Common myeloid progenitor, CD34-positive (primary cell): ENCODE results near the gene AP1S3.

Source experiments
- CTCF ChIA-PET: fragments of 350-600 bp; sonication (Branson Sonifier 250); formaldehyde crosslinking; loops from one replicate; lab custom pipeline; 2021; ENCODE audit warnings: antibody characterized with exemption; lab: Charles Lee
- POLR2A ChIA-PET: fragments of 350-600 bp; sonication (Branson Sonifier 250); formaldehyde crosslinking; loops from one replicate; lab custom pipeline; 2021; ENCODE audit warnings: antibody characterized with exemption; lab: Charles Lee
- DNase-seq, 3 donors: peaks; one replicate each; pipeline versions ENCODE4 v3.0.0 to v3.0.0-alpha.2; 2013
- H3K27ac ChIP-seq, 2 experiments: 1 replicate in 1 of 2; 2 replicates in 1 of 2; pipeline ENCODE4 v1.7.0; 2013; ENCODE audit warnings: inconsistent platforms in 2 of 2, low read length in 2 of 2, mild to moderate bottlenecking in 2 of 2, low read depth in 1 of 2, moderate library complexity in 1 of 2; ENCODE audit not compliant: severe bottlenecking in 2 of 2, insufficient read depth in 1 of 2, poor library complexity in 1 of 2
- H3K27me3 ChIP-seq, 5 experiments: replicated peaks in 2 of 5; 1 replicate in 3 of 5; 2 replicates in 2 of 5; pipeline versions ENCODE4 v1.6.1 to v1.7.0; 2013; ENCODE audit warnings: low read length in 4 of 5, mild to moderate bottlenecking in 2 of 5, moderate library complexity in 2 of 5, inconsistent platforms in 1 of 5; ENCODE audit not compliant: insufficient read depth in 5 of 5, control insufficient read depth in 4 of 5
- H3K36me3 ChIP-seq, 4 experiments: 1 replicate in 2 of 4; 2 replicates in 2 of 4; pipeline versions ENCODE4 v1.6.1 to v1.7.0; 2013; ENCODE audit warnings: low read length in 3 of 4, control low read depth in 1 of 4, mild to moderate bottlenecking in 1 of 4; ENCODE audit not compliant: control insufficient read depth in 4 of 4, insufficient read depth in 4 of 4
- H3K4me1 ChIP-seq, 4 experiments: 1 replicate in 3 of 4; 2 replicates in 1 of 4; pipeline versions ENCODE4 v1.6.1 to v1.7.1; 2013; ENCODE audit warnings: low read length in 3 of 4, mild to moderate bottlenecking in 3 of 4, control low read depth in 1 of 4, inconsistent platforms in 1 of 4, moderate library complexity in 1 of 4; ENCODE audit not compliant: control insufficient read depth in 4 of 4, insufficient read depth in 4 of 4; ENCODE audit errors: control extremely low read depth in 1 of 4
- H3K4me3 ChIP-seq, 7 experiments: 1 replicate in 4 of 7; 2 replicates in 3 of 7; pipeline versions ENCODE4 v1.5.1 to v1.7.0; 2013; ENCODE audit warnings: mild to moderate bottlenecking in 7 of 7, low read length in 6 of 7, moderate library complexity in 6 of 7, inconsistent platforms in 2 of 7, low read depth in 2 of 7, control low read depth in 1 of 7; ENCODE audit not compliant: insufficient read depth in 4 of 7, control insufficient read depth in 1 of 7; ENCODE audit errors: extremely low read depth in 1 of 7
- H3K9me3 ChIP-seq, 5 experiments: 1 replicate in 4 of 5; 2 replicates in 1 of 5; pipeline versions ENCODE4 v1.6.1 to v1.7.1; 2013; ENCODE audit warnings: low read length in 4 of 5, mild to moderate bottlenecking in 2 of 5, inconsistent platforms in 1 of 5, low read depth in 1 of 5, moderate library complexity in 1 of 5; ENCODE audit not compliant: control insufficient read depth in 4 of 5, insufficient read depth in 2 of 5; ENCODE audit errors: control extremely low read depth in 1 of 5
- WGBS: methylation state at CpG from one replicate; pipeline ENCODE4 v1.1.5; 2013; ENCODE audit not compliant: insufficient coverage; 5-methylcytosine and 5-hydroxymethylcytosine counted together

The AP1S3 gene

GRCh38 chr2:223779877-223780276 is 57.5 kb downstream of the AP1S3 start:
- 88% methylated on average over 4 of the region's 7 CpGs for WGBS
- CTCF ChIA-PET = interaction anchor here (0.8 to 1.6 kb wide), 2 partner anchors 17 to 19 kb away, joined by 3 to 6 read pairs; no protein-coding TSS in a partner anchor
- Histone ChIP-seq H3K27me3 (no peaks in the 10 kb centered on the region), H3K9me3 (no peaks in the 10 kb centered on the region), H3K4me3 (no peak overlapping the region), H3K27ac (no peak overlapping the region), H3K36me3 (no peaks in the 10 kb centered on the region), H3K4me1 (no peaks in the 10 kb centered on the region)
- POLR2A ChIA-PET = interaction anchor here (0.6 kb wide), 1 partner anchor 723 kb away, joined by 3 read pairs; no protein-coding TSS in a partner anchor
- peak; percentile 54 to 73 (median 64) for DNase-seq

GRCh38 chr2:223774193-223774592 is 63.2 kb downstream of the AP1S3 start:
- ChIA-PET POLR2A (no interaction called here), CTCF (no interaction called here)
- no peaks in the 10 kb centered on the region for H3K36me3 ChIP-seq
- H3K4me3 ChIP-seq = no peak overlapping the region
- no peaks in the 10 kb centered on the region for H3K4me1 ChIP-seq
- no peaks in the 10 kb centered on the region for H3K27me3 ChIP-seq
- no CpG with 5 or more reads among the region's 8 CpGs for WGBS
- H3K9me3 ChIP-seq = no peaks in the 10 kb centered on the region
- no peak for DNase-seq
- no peak overlapping the region for H3K27ac ChIP-seq

- peaks cover 0 to 4% (median 0%) of the 10 kb centered on the region in 4 experiments for H3K4me1 ChIP-seq
- ChIA-PET POLR2A (no interaction called here), CTCF (no interaction called here)
- H3K27me3 ChIP-seq = no peaks in the 10 kb centered on the region
- DNase-seq = no peak
- no peaks in the 10 kb centered on the region for H3K9me3 ChIP-seq
- no peaks in the 10 kb centered on the region for H3K36me3 ChIP-seq
- WGBS = no CpG with 5 or more reads among the region's 3 CpGs
- H3K27ac ChIP-seq = no peak overlapping the region
- no peak overlapping the region for H3K4me3 ChIP-seq
Observed at GRCh38 chr2:223772363-223772762, 65.0 kb downstream of the AP1S3 start.

- CTCF ChIA-PET = no interaction called here
Observed at GRCh38 chr2:223771475-223771874, 65.9 kb downstream of the AP1S3 start.

GRCh38 chr2:223768179-223768578 is 69.2 kb downstream of the AP1S3 start:
- H3K4me1 ChIP-seq = peaks cover 0 to 4% (median 0%) of the 10 kb centered on the region in 4 experiments
- no peaks in the 10 kb centered on the region for H3K9me3 ChIP-seq
- no peak for DNase-seq
- no peak overlapping the region for H3K27ac ChIP-seq
- POLR2A ChIA-PET = no interaction called here
- no peaks in the 10 kb centered on the region for H3K27me3 ChIP-seq
- no peaks in the 10 kb centered on the region for H3K36me3 ChIP-seq
- 90% methylated on average over 2 of the region's 3 CpGs for WGBS
- CTCF ChIA-PET = interaction anchor here (1.1 kb wide), 1 partner anchor 10 kb away, joined by 3 read pairs; no protein-coding TSS in a partner anchor
- no peak overlapping the region for H3K4me3 ChIP-seq

More at GRCh38 chr2:223771475-223771874, 65.9 kb downstream of the AP1S3 start:
- POLR2A ChIA-PET = no interaction called here
- Histone ChIP-seq H3K27me3 (no peaks in the 10 kb centered on the region), H3K9me3 (no peaks in the 10 kb centered on the region), H3K4me3 (no peak overlapping the region), H3K4me1 (peaks cover 0 to 4% (median 0%) of the 10 kb centered on the region in 4 experiments), H3K27ac (no peak overlapping the region), H3K36me3 (no peaks in the 10 kb centered on the region)
- DNase-seq = no peak
- 100% methylated on average over 2 of the region's 4 CpGs for WGBS

GRCh38 chr2:223767341-223767740 is 70.0 kb downstream of the AP1S3 start:
- POLR2A ChIA-PET = no interaction called here
- DNase-seq = no peak
- Histone ChIP-seq H3K9me3 (no peaks in the 10 kb centered on the region), H3K4me3 (no peak overlapping the region), H3K36me3 (no peaks in the 10 kb centered on the region), H3K27ac (no peak overlapping the region), H3K4me1 (peaks cover 0 to 4% (median 0%) of the 10 kb centered on the region in 4 experiments), H3K27me3 (no peaks in the 10 kb centered on the region)
- CTCF ChIA-PET = no interaction called here

- no peaks in the 10 kb centered on the region for H3K27me3 ChIP-seq
- peaks cover 0 to 9% (median 0%) of the 10 kb centered on the region in 4 experiments for H3K4me1 ChIP-seq
- H3K4me3 ChIP-seq = no peak overlapping the region
- 58% methylated on average over 4 of the region's 6 CpGs for WGBS
- H3K9me3 ChIP-seq = no peaks in the 10 kb centered on the region
- DNase-seq = peak in 1 of 3 donors; percentile 8
- H3K36me3 ChIP-seq = no peaks in the 10 kb centered on the region
- POLR2A ChIA-PET = no interaction called here
- CTCF ChIA-PET = no interaction called here
- H3K27ac ChIP-seq = no peak overlapping the region
Observed at GRCh38 chr2:223765221-223765785, 72.1 kb downstream of the AP1S3 start.
